ENCODE data around the gene SRSF4. TPM values are rescaled to one million over a fixed set of nuclear protein-coding genes. Genes with fewer than 3 reads are reported as not detected.
A peak's percentile ranks its signal among the peaks of the same experiment; 100 is the strongest.

The SRSF4 gene
- total and polyA plus RNA-seq, 9 of the 15 experiments (the other 6 are each of a cell fraction or from before 2014, with no cell fraction given) = 15.9 to 132 (median 82.0) TPM

- TF ChIP-seq TSHZ1 (CRISPR knock-in tag; IDR thresholded peaks at IDR 0.05) (no peak), TBP (optimal IDR thresholded peaks at IDR 0.05; ENCODE audit: low read depth, low read length) (peak; percentile 42), AFF1 (IDR thresholded peaks at IDR 0.05; ENCODE audit: low read depth in 1 of 2, partially characterized antibody in 2 of 2) (no peak), CHD7 (IDR thresholded peaks at IDR 0.05; ENCODE audit: low read depth, low read length) (no peak), ESRRA (IDR thresholded peaks at IDR 0.05; ENCODE audit: borderline replicate concordance, low read depth) (peak; percentile 41; the same call in 1 of the 2 replicates), ZC3H11A (IDR thresholded peaks at IDR 0.05; ENCODE audit: low read depth, low read length) (no peak), MAFK (IDR thresholded peaks at IDR 0.05; ENCODE audit: low read length) (peak; percentile 84)
These were observed 21.1 kb upstream of the SRSF4 start (continued) for GRCh38 chr1:29202584-29203340.

Measured in K562 (cell line).